Activated CD8-positive, alpha-beta T cell treated with anti-CD3 and anti-CD28 coated beads for 36 hours (primary cell): ENCODE results near the gene KRT78. TPM values are rescaled to one million over a fixed set of nuclear protein-coding genes. Genes with fewer than 3 reads are reported as not detected.

ENCODE experiments used
- ATAC-seq: fragments of 200-7000 bp; cut with Tn5 transposase; one replicate; pipeline ENCODE4 v1.10.0; 2021; ENCODE audit warnings: mild to moderate bottlenecking, moderate library complexity
- CTCF ChIA-PET: fragments of 350-600 bp; sonication (Branson Sonifier 250); formaldehyde crosslinking; loops from one replicate; lab custom pipeline; 2021; ENCODE audit warnings: antibody characterized with exemption; lab: Charles Lee
- POLR2A ChIA-PET: fragments of 350-600 bp; sonication (Branson Sonifier 250); formaldehyde crosslinking; loops from one replicate; lab custom pipeline; 2021; ENCODE audit warnings: antibody characterized with exemption; lab: Charles Lee
- DNase-seq: peaks from one replicate; pipeline ENCODE4 v3.0.0-alpha.2; 2020
- H3K27ac Mint-ChIP-seq: one replicate; pipeline ENCODE4 v1.8.0; 2021; ENCODE audit warnings: mild to moderate bottlenecking, mixed read lengths
- H3K27me3 Mint-ChIP-seq: one replicate; pipeline ENCODE4 v1.8.0; 2021; ENCODE audit warnings: mixed read lengths
- H3K36me3 Mint-ChIP-seq: one replicate; pipeline ENCODE4 v1.8.0; 2021; ENCODE audit warnings: low read depth, mixed read lengths
- H3K4me1 Mint-ChIP-seq: one replicate; pipeline ENCODE4 v1.8.0; 2021; ENCODE audit warnings: low read depth, mixed read lengths
- H3K4me3 Mint-ChIP-seq: one replicate; pipeline ENCODE4 v1.8.0; 2021; ENCODE audit warnings: mild to moderate bottlenecking, moderate library complexity, mixed read lengths
- H3K9me3 Mint-ChIP-seq: one replicate; pipeline ENCODE4 v1.8.0; 2021; ENCODE audit warnings: mixed read lengths
- CTCF ChIP-seq: fragments of 200-600 bp; IDR thresholded peaks from one replicate; pipeline ENCODE4 v1.8.0; 2022; ENCODE audit warnings: antibody characterized with exemption, mild to moderate bottlenecking
- intact Hi-C: fragments of 100-400 bp; cut with micrococcal nuclease; formaldehyde crosslinking; loops from one replicate; pipeline ENCODE4 v1.10.0; 2022
- total RNA-seq, 2 experiments: library from RNA; stranded (reverse); gene quantifications; one replicate each; pipeline ENCODE4 v1.2.3, GENCODE V29; 2021

The KRT78 gene
- total RNA-seq, 2 experiments from 2014 or later: not detected

- no peak for ATAC-seq
- Mint-ChIP-seq H3K36me3 (no peaks in the 10 kb centered on the region), H3K4me1 (peaks cover 10% of the 10 kb centered on the region), H3K27ac (no peak overlapping the region), H3K9me3 (no peaks in the 10 kb centered on the region), H3K4me3 (no peak overlapping the region), H3K27me3 (no peaks in the 10 kb centered on the region)
- CTCF ChIA-PET: interaction anchor here (0.7 to 6.9 kb wide), 15 partner anchors 9 to 284 kb away, joined by 3 to 81 read pairs (median 4); no protein-coding TSS in a partner anchor
- peak; percentile 26 for DNase-seq
- POLR2A ChIA-PET: no interaction called here
- TF ChIP-seq CTCF: peak; percentile 81
- intact Hi-C loops: loop anchor here (10.0 kb wide), 1 partner anchor 151 kb away; no protein-coding TSS in a partner anchor
Measured at GRCh38 chr12:52865090-52865944, 16.5 kb upstream of the KRT78 start.

- H3K4me3 Mint-ChIP-seq: no peak overlapping the region
- H3K4me1 Mint-ChIP-seq: peaks cover 2% of the 10 kb centered on the region
- no peak for TF ChIP-seq CTCF
- intact Hi-C loops: loop anchor here (10.0 kb wide), 1 partner anchor 147 kb away; no protein-coding TSS in a partner anchor
- ChIA-PET CTCF (no interaction called here), POLR2A (no interaction called here)
- ATAC-seq (no peak), DNase-seq (no peak)
- no peak overlapping the region for H3K27ac Mint-ChIP-seq
- H3K36me3 Mint-ChIP-seq: no peaks in the 10 kb centered on the region
- no peaks in the 10 kb centered on the region for H3K27me3 Mint-ChIP-seq
- H3K9me3 Mint-ChIP-seq: no peaks in the 10 kb centered on the region
Measured at GRCh38 chr12:52862023-52862422, 13.2 kb upstream of the KRT78 start.

DNA sequence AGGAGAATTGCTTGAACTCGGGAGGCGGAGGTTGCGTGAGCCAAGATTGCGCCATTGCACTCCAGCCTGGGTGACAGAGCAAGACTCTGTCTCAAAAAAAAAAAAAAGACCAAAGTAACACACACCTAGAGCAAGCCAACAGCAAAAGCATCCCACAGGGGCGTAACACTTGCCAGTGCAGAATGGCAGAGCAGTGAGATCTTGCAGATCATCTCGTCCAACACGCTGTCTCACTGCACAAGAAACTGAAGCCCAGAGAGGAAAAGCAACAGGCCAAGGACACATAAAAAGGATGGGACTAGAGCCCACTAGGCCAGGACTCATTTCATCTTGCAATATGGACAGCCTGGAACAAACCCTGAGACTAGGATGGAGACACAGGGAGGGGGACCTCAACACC, 12.7 kb upstream of the KRT78 start:
- POLR2A ChIA-PET: no interaction called here
- no peak for TF ChIP-seq CTCF
- H3K27me3 Mint-ChIP-seq: no peaks in the 10 kb centered on the region
- H3K36me3 Mint-ChIP-seq: no peaks in the 10 kb centered on the region
- no peak overlapping the region for H3K27ac Mint-ChIP-seq
- no peaks in the 10 kb centered on the region for H3K9me3 Mint-ChIP-seq
- intact Hi-C loops: loop anchor here (10.0 kb wide), 1 partner anchor 147 kb away; no protein-coding TSS in a partner anchor
- DNase-seq (no peak), ATAC-seq (no peak)
- H3K4me3 Mint-ChIP-seq: no peak overlapping the region
- H3K4me1 Mint-ChIP-seq: no peaks in the 10 kb centered on the region
- CTCF ChIA-PET: interaction anchor here (1.9 kb wide), 1 partner anchor 12 kb away, joined by 8 read pairs; no protein-coding TSS in a partner anchor

GRCh38 chr12:52860102-52860823, 11.5 kb upstream of the KRT78 start:
- POLR2A ChIA-PET: interaction anchor here (0.9 kb wide), 1 partner anchor 284 kb away, joined by 3 read pairs; no protein-coding TSS in a partner anchor

More at GRCh38 chr12:52860102-52860823, 11.5 kb upstream of the KRT78 start:
- TF ChIP-seq CTCF: no peak
- H3K27me3 Mint-ChIP-seq: no peaks in the 10 kb centered on the region
- CTCF ChIA-PET: interaction anchor here (0.9 to 1.9 kb wide), 2 partner anchors 14 to 18 kb away, joined by 3 to 8 read pairs; no protein-coding TSS in a partner anchor
- H3K36me3 Mint-ChIP-seq: no peaks in the 10 kb centered on the region
- ATAC-seq (no peak), DNase-seq (no peak)
- no peaks in the 10 kb centered on the region for H3K9me3 Mint-ChIP-seq
- H3K27ac Mint-ChIP-seq: no peak overlapping the region
- intact Hi-C loops: loop anchor here (10.0 kb wide), 1 partner anchor 145 kb away; no protein-coding TSS in a partner anchor
- no peaks in the 10 kb centered on the region for H3K4me1 Mint-ChIP-seq
- H3K4me3 Mint-ChIP-seq: no peak overlapping the region
